ENCODE data around the gene HELT.

DNA sequence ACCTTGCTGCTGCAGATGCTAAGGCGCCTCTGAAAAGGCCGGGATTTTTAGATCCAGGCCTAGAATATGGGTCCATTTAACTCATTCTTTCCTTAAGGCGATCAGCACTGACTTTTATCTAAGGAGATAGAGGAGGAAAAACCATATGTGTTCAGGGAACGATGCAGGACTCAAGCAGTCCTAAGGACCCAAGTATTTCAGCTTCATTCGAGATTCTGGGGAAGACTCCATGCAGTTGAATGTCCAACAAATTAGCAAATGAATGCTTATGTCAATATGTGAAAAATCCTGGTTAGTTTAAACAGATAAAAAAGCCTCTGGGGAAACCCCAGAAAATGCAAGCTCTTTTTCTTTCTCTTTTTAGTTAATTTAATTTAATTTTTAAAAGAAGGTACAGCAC is 36.0 kb downstream of the HELT start:
- TF ChIP-seq EZH2 (IDR thresholded peaks at IDR 0.05; ENCODE audit: borderline replicate concordance, low read depth, low read length, severe bottlenecking) = no peak
- TF ChIP-seq, protein P1, sequence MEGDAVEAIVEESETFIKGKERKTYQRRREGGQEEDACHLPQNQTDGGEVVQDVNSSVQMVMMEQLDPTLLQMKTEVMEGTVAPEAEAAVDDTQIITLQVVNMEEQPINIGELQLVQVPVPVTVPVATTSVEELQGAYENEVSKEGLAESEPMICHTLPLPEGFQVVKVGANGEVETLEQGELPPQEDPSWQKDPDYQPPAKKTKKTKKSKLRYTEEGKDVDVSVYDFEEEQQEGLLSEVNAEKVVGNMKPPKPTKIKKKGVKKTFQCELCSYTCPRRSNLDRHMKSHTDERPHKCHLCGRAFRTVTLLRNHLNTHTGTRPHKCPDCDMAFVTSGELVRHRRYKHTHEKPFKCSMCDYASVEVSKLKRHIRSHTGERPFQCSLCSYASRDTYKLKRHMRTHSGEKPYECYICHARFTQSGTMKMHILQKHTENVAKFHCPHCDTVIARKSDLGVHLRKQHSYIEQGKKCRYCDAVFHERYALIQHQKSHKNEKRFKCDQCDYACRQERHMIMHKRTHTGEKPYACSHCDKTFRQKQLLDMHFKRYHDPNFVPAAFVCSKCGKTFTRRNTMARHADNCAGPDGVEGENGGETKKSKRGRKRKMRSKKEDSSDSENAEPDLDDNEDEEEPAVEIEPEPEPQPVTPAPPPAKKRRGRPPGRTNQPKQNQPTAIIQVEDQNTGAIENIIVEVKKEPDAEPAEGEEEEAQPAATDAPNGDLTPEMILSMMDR (IDR thresholded peaks at IDR 0.05; ENCODE audit: borderline replicate concordance, extremely low read depth, low read length, poor library complexity, severe bottlenecking) = no peak

Measured in DND-41 (cell line).